Vagina (tissue), 2 donors: ENCODE results near the gene PITRM1. TPM values are rescaled to one million over a fixed set of nuclear protein-coding genes. Genes with fewer than 3 reads are reported as not detected.

Experiments used
- DNase-seq, 2 donors: peaks; one replicate each; pipeline ENCODE4 v3.0.0-alpha.2; 2017; ENCODE audit errors: extremely low spot score in 2 of 2
- H3K27ac ChIP-seq: fragments of 200-600 bp; sonication (generic); one replicate; pipeline ENCODE4 v1.5.1; 2019
- H3K27me3 ChIP-seq: fragments of 200-600 bp; sonication (generic); one replicate; pipeline ENCODE4 v1.5.1; 2019
- H3K36me3 ChIP-seq, 2 donors: fragments of 200-600 bp; sonication (generic); one replicate each; pipeline ENCODE4 v1.5.1; 2017 to 2019
- H3K4me1 ChIP-seq: fragments of 200-600 bp; sonication (generic); one replicate; pipeline ENCODE4 v1.5.1; 2019
- H3K4me3 ChIP-seq, 2 donors: fragments of 200-600 bp; sonication (generic); 1 replicate in 1 of 2; 2 replicates in 1 of 2; pipeline ENCODE4 v1.5.1; 2016 to 2019
- H3K9me3 ChIP-seq: fragments of 200-600 bp; sonication (generic); one replicate; pipeline ENCODE4 v1.5.1; 2019
- POLR2A ChIP-seq, 2 donors: fragments of 450-650 bp; IDR thresholded peaks; one replicate each; pipeline ENCODE4 v1.6.1; 2017; ENCODE audit warnings: antibody characterized with exemption in 2 of 2, mild to moderate bottlenecking in 2 of 2, moderate library complexity in 2 of 2
- POLR2AphosphoS5 ChIP-seq, 2 donors: sonication (generic); formaldehyde crosslinking; IDR thresholded peaks; one replicate each; pipeline ENCODE4 v1.9.0; 2017; ENCODE audit warnings: antibody characterized with exemption in 2 of 2, mild to moderate bottlenecking in 2 of 2, low read depth in 1 of 2; ENCODE audit not compliant: insufficient read depth in 1 of 2
- intact Hi-C: fragments of 100-400 bp; cut with DNase I; formaldehyde crosslinking; loops from one replicate; pipeline ENCODE4 v1.15.1; 2023
- total RNA-seq: library from RNA; depleted of rRNA; stranded (reverse); fragments of >200 nt; gene quantifications from one replicate; pipeline ENCODE4 v1.2.3, GENCODE V29; 2016
- TF ChIP-seq, protein P1 (sequence below), 3 experiments: fragments of 450-650 bp in 2 of 3; fragments of 200-600 bp in 1 of 3; sonication (generic) in 1 of 3; IDR thresholded peaks; one replicate each; pipeline ENCODE4 v1.5.1; 2017 to 2019; ENCODE audit warnings: antibody characterized with exemption in 3 of 3, mild to moderate bottlenecking in 2 of 3, moderate library complexity in 2 of 3

PITRM1 gene
- total RNA-seq, 1 donor from 2014 or later = 58.9 TPM

DNA sequence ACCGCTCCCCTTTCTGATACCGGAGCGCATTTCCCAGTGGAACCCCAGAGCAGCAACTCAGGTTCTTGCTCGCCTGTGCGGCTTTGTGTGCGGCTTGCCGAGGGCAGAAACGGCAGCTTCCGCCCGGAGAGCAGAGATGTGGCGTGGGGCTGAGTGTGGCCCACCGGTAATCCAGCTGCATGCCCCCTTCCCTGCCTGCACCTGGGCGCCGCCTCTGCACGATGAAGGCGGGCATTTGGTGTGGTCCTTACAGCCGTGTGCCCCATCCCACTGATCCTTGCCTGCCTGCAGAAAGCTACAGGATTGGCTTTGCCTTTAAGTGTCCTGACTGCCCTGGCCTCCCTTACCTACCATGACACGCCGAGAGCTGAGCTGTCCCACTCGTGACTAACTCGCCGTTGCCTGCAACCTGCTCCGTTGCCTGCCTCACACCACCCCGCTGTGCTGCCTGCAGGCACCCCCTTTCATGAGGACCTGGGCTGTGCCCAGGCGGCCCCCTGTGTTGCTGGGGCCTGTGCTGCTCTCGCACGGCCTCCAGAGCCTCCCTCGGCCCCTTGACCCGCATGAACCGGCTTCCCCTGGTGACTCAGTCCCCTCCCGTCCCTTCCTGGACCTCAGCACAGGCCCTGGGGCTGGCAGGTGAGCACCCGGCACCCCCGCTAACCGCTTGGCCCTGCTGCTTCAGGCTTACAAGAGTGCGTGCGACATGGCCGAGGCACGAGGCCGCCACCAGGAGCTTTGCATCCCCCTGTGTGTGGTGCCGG is 48.0 kb downstream of the PITRM1 start:
- peaks cover 0 to 6% of the 10 kb centered on the region in 2 donors for H3K36me3 ChIP-seq
- no peak for TF ChIP-seq POLR2AphosphoS5 (IDR thresholded peaks at IDR 0.05; ENCODE audit: insufficient read depth in 1 of 2, low read depth in 1 of 2)
- no peak for TF ChIP-seq POLR2A (IDR thresholded peaks at IDR 0.05)
- TF ChIP-seq, protein P1, sequence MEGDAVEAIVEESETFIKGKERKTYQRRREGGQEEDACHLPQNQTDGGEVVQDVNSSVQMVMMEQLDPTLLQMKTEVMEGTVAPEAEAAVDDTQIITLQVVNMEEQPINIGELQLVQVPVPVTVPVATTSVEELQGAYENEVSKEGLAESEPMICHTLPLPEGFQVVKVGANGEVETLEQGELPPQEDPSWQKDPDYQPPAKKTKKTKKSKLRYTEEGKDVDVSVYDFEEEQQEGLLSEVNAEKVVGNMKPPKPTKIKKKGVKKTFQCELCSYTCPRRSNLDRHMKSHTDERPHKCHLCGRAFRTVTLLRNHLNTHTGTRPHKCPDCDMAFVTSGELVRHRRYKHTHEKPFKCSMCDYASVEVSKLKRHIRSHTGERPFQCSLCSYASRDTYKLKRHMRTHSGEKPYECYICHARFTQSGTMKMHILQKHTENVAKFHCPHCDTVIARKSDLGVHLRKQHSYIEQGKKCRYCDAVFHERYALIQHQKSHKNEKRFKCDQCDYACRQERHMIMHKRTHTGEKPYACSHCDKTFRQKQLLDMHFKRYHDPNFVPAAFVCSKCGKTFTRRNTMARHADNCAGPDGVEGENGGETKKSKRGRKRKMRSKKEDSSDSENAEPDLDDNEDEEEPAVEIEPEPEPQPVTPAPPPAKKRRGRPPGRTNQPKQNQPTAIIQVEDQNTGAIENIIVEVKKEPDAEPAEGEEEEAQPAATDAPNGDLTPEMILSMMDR (IDR thresholded peaks at IDR 0.05) = no peak
- no peak overlapping the region for H3K4me3 ChIP-seq
- H3K27me3 ChIP-seq = no peaks in the 10 kb centered on the region
- H3K4me1 ChIP-seq = peaks cover 19% of the 10 kb centered on the region
- DNase-seq = no peak
- intact Hi-C loops = no loop called here
- H3K9me3 ChIP-seq = no peaks in the 10 kb centered on the region
- no peak overlapping the region for H3K27ac ChIP-seq

DNA sequence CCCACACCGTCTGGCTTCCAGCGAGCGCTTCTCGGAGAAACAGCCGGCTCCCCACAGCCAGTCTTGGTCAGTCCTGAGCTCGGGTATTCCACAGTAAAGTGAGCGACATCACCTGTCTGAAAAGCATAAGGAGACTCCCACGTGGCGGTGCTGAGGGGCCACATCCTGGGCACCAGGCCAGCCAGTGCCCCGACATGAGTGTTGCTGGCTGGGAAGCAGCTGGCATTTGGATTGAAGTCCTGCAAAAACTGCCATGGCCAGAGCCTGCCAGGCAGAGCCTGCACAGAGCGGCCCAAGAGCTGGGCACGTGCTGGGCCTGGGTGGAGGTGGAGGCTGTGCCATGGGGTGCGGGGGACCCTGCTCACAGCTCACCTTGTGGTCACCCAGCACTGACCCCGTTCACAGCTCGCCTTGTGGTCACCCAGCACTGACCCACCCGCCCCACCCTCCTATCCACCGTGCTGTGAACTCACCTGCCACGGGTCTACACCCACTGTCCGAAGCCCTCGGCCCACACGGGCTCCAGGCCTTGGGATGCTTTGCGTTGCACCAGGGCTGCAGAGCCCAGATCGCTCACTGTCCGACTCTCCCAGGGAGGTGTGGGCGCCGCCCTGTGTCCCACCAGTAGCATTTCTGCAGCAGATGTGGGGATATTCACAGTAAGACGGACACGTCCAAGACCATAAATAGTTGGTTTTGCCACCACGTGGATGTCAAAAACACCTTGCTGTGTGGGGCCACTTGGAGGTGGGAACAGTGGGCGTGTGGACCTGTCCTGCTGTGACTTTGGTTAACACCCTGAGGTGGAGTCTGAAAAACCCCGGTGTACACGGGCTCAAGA is 48.8 kb downstream of the PITRM1 start:
- Histone ChIP-seq H3K4me3 (no peak overlapping the region), H3K27me3 (no peaks in the 10 kb centered on the region), H3K36me3 (peaks cover 0 to 8% of the 10 kb centered on the region in 2 donors), H3K9me3 (no peaks in the 10 kb centered on the region), H3K4me1 (peaks cover 19% of the 10 kb centered on the region), H3K27ac (no peak overlapping the region)
- intact Hi-C loops = no loop called here
- DNase-seq = no peak
- TF ChIP-seq POLR2A (IDR thresholded peaks at IDR 0.05) = no peak
- TF ChIP-seq, protein P1 (IDR thresholded peaks at IDR 0.05) = no peak
- no peak for TF ChIP-seq POLR2AphosphoS5 (IDR thresholded peaks at IDR 0.05; ENCODE audit: insufficient read depth in 1 of 2, low read depth in 1 of 2)

DNA sequence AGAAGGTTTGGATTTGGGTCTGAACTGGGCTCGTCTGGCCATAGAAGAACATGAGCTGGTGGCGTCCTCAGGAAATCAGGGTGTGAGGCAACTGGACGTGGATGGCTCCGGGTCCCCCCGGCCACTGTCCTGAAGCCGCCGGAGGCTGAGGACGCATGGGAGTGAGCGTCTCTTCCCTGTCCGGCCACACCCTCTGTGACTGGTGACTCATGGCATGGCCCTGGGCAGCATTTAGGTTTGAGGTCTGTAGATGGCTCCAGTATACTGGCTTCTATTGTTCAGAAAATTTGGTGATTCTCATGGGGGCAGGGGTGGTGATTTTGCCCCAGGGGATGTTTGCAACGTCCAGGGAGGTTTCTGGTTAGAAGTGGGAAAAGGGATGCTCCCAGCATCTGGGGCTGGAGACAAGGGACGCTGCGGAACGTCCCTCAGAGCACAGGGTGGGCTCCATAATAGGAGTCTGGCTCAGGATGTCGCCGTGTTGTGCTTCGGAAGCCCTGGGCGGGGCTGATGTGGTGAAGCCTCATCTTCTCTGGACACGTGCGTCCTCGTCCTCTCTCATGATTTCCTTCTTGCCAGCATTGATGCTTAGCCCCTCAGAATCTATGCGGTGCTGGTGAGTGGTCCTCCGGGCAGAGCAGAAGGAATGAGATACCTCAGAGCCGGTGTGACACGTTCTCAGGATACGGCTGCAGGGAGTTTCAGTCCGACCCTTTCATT is 49.9 kb downstream of the PITRM1 start:
- intact Hi-C loops = no loop called here
- no peak for DNase-seq
- peaks cover 0 to 9% of the 10 kb centered on the region in 2 donors for H3K36me3 ChIP-seq

DNA sequence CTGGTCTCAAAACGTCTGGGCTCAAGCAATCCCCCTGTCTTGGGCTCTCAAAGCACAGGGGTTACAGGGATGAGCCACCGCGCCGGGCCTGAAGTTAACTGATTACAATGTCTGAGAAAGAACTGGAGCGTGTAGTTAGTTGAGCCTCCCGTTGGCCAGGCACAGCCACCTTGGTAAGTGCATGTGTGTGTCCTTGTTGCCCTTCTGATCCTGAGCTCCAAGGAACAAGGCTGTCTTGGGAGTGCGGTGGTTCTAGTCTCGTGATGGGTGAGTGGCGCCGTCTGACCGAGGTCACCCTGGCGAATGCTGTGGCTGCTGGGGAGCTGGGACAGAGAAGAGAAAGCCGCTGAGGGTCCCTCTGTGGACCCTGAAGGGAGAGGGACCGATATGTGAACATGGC is 50.5 kb downstream of the PITRM1 start:
- Histone ChIP-seq H3K27me3 (no peaks in the 10 kb centered on the region), H3K4me1 (peaks cover 14% of the 10 kb centered on the region), H3K9me3 (no peaks in the 10 kb centered on the region), H3K27ac (no peak overlapping the region), H3K36me3 (peaks cover 0 to 11% of the 10 kb centered on the region in 2 donors), H3K4me3 (no peak overlapping the region)
- intact Hi-C loops = no loop called here
- DNase-seq = no peak
- no peak for TF ChIP-seq POLR2A (IDR thresholded peaks at IDR 0.05)
- TF ChIP-seq, protein P1 (IDR thresholded peaks at IDR 0.05) = no peak
- no peak for TF ChIP-seq POLR2AphosphoS5 (IDR thresholded peaks at IDR 0.05; ENCODE audit: insufficient read depth in 1 of 2, low read depth in 1 of 2)

More for the DNA sequence above, 49.9 kb downstream of the PITRM1 start:
- no peaks in the 10 kb centered on the region for H3K27me3 ChIP-seq
- no peak overlapping the region for H3K4me3 ChIP-seq
- no peak overlapping the region for H3K27ac ChIP-seq
- H3K9me3 ChIP-seq = no peaks in the 10 kb centered on the region
- TF ChIP-seq POLR2A (IDR thresholded peaks at IDR 0.05) (no peak), POLR2AphosphoS5 (IDR thresholded peaks at IDR 0.05; ENCODE audit: insufficient read depth in 1 of 2, low read depth in 1 of 2) (no peak)
- TF ChIP-seq, protein P1 (IDR thresholded peaks at IDR 0.05) = no peak
- peaks cover 19% of the 10 kb centered on the region for H3K4me1 ChIP-seq
